HepG2 (cell line): ENCODE results near the gene ANO4. TPM values are rescaled to one million over a fixed set of nuclear protein-coding genes. Genes with fewer than 3 reads are reported as not detected.

ENCODE experiments used
- ATAC-seq: fragments of 200-7000 bp; cut with Tn5 transposase; 3 replicates; pipeline ENCODE4 v1.9.1; 2020; ENCODE audit warnings: mild to moderate bottlenecking, moderate library complexity
- BruUV-seq: library from RNA; stranded (reverse); fragments of 400-500 nt; replicated peaks from 2 replicates; lab custom pipeline; 2021; lab: Mats Ljungman, UMichigan
- CTCF ChIA-PET: fragments of 300-600 bp; formaldehyde crosslinking; extraction: SDS; loops from one replicate; lab custom pipeline; 2021; ENCODE audit warnings: low total read pairs, inconsistent platforms, low intra/inter-chr PET ratio; lab: Yijun Ruan, JAX
- POLR2A ChIA-PET: fragments of 350-600 bp; sonication (Branson Sonifier 250); formaldehyde crosslinking; loops from one replicate; lab custom pipeline; 2020; ENCODE audit warnings: antibody characterized with exemption, inconsistent platforms; lab: Yijun Ruan, JAX
- DNase-seq: peaks from one replicate; pipeline ENCODE4 v3.0.0-alpha.2; 2015; ENCODE audit warnings: low spot score
- FAIRE-seq: peaks from 3 replicates; lab custom pipeline; 2011; peaks lifted over from hg19 to GRCh38; lab: Jason Lieb, UNC
- H2AFZ ChIP-seq: one replicate; pipeline ENCODE4 v1.6.1; 2011; ENCODE audit warnings: low read length, inconsistent platforms
- H3K27ac ChIP-seq: fragments of 300-600 bp; 3 replicates; pipeline ENCODE4 v1.8.0; 2011; ENCODE audit warnings: mixed run types, mild to moderate bottlenecking, mixed read lengths, low read length, inconsistent platforms; ENCODE audit not compliant: insufficient read depth; ENCODE audit errors: extremely low read length
- H3K27me3 ChIP-seq, 2 experiments: fragments of 200-600 bp in 1 of 2; 2 replicates in 1 of 2; 3 replicates in 1 of 2; pipeline versions ENCODE4 v1.6.0 to v1.8.0; 2011; ENCODE audit warnings: low read length in 2 of 2, mild to moderate bottlenecking in 2 of 2, moderate library complexity in 2 of 2, inconsistent platforms in 1 of 2; ENCODE audit not compliant: insufficient read depth in 2 of 2, control insufficient read depth in 1 of 2
- H3K36me3 ChIP-seq, 2 experiments: fragments of 200-600 bp in 1 of 2; replicated peaks in 1 of 2; 2 replicates in 1 of 2; 3 replicates in 1 of 2; pipeline versions ENCODE4 v1.5.1 to v1.8.0; 2011; ENCODE audit warnings: low read length in 2 of 2, inconsistent platforms in 1 of 2; ENCODE audit not compliant: insufficient read depth in 2 of 2, control insufficient read depth in 1 of 2
- H3K4me1 ChIP-seq: 2 replicates; pipeline ENCODE4 v1.5.1; 2012; ENCODE audit warnings: low read length, inconsistent platforms; ENCODE audit not compliant: insufficient read depth
- H3K4me2 ChIP-seq: 2 replicates; pipeline ENCODE4 v1.6.0; 2011; ENCODE audit warnings: low read depth, low read length, inconsistent platforms
- H3K4me3 ChIP-seq, 3 experiments: fragments of 200-600 bp in 1 of 3; sonication (generic), shearing (Covaris generic) in 1 of 3; replicated peaks in 1 of 3; 2 replicates each; pipeline ENCODE4 v1.5.1; 2011 to 2016; ENCODE audit warnings: low read length in 3 of 3, inconsistent platforms in 2 of 3, low read depth in 2 of 3, mild to moderate bottlenecking in 2 of 3, control low read depth in 1 of 3, mixed read lengths in 1 of 3; ENCODE audit not compliant: insufficient read depth in 1 of 3
- H3K79me2 ChIP-seq: one replicate; pipeline ENCODE4 v1.6.1; 2011; ENCODE audit warnings: low read length, inconsistent platforms; ENCODE audit not compliant: insufficient read depth
- H3K9ac ChIP-seq: 2 replicates; pipeline ENCODE4 v1.6.0; 2011; ENCODE audit warnings: mild to moderate bottlenecking, low read depth, low read length, inconsistent platforms; ENCODE audit not compliant: insufficient read depth
- H3K9me3 ChIP-seq: 2 replicates; pipeline ENCODE4 v1.5.1; 2012; ENCODE audit warnings: mild to moderate bottlenecking, low read length
- H4K20me1 ChIP-seq: 2 replicates; pipeline ENCODE4 v1.6.0; 2011; ENCODE audit warnings: inconsistent platforms, mild to moderate bottlenecking, low read length, moderate library complexity; ENCODE audit not compliant: insufficient read depth
- AGO1 ChIP-seq: fragments of 200-400 bp; formaldehyde crosslinking; IDR thresholded peaks from 2 replicates; pipeline ENCODE4 v1.6.1; 2017; ENCODE audit warnings: mild to moderate bottlenecking, low read depth, low read length, moderate library complexity; ENCODE audit not compliant: poor library complexity, severe bottlenecking
- CCAR2 ChIP-seq: fragments of 200-400 bp; formaldehyde crosslinking; optimal IDR thresholded peaks from 2 replicates; pipeline ENCODE3; 2018; ENCODE audit warnings: low read depth, mild to moderate bottlenecking, low read length, moderate library complexity
- CHCHD3 ChIP-seq: sonication (generic); formaldehyde crosslinking; IDR thresholded peaks from 2 replicates; pipeline ENCODE4 v1.8.0; 2022; ENCODE audit warnings: mild to moderate bottlenecking, missing genetic modification reagents, moderate library complexity
- HNRNPUL1 ChIP-seq: fragments of 200-400 bp; formaldehyde crosslinking; IDR thresholded peaks from 2 replicates; pipeline ENCODE4 v1.6.1; 2017; ENCODE audit warnings: low read depth, mild to moderate bottlenecking, low read length, moderate library complexity
- IRX3 ChIP-seq: sonication (generic); formaldehyde crosslinking; IDR thresholded peaks from 2 replicates; pipeline ENCODE4 v1.8.1; 2023; ENCODE audit warnings: mild to moderate bottlenecking, low read depth, missing genetic modification reagents, borderline replicate concordance
- KLF12 ChIP-seq: sonication (generic); formaldehyde crosslinking; IDR thresholded peaks from 2 replicates; pipeline ENCODE4 v1.4.0; 2020; ENCODE audit warnings: missing genetic modification reagents, borderline replicate concordance
- MXD4 ChIP-seq: IDR thresholded peaks from 2 replicates; pipeline ENCODE4 v1.6.1; 2016; ENCODE audit warnings: mild to moderate bottlenecking, missing biosample characterization, missing genetic modification reagents
- MYC ChIP-seq: sonication (generic); formaldehyde crosslinking; IDR thresholded peaks from 2 replicates; pipeline ENCODE4 v1.9.0; 2021; ENCODE audit warnings: missing genetic modification reagents, borderline replicate concordance
- NR2F1 ChIP-seq, 2 experiments: fragments of 450-650 bp in 1 of 2; formaldehyde crosslinking in 1 of 2; IDR thresholded peaks; 2 replicates each; pipeline versions ENCODE4 v1.5.0 to v1.6.1; 2016 to 2020; ENCODE audit warnings: mild to moderate bottlenecking in 1 of 2, missing compliant biosample characterization in 1 of 2, missing genetic modification reagents in 1 of 2, moderate library complexity in 1 of 2
- PTBP1 ChIP-seq: fragments of 200-400 bp; formaldehyde crosslinking; IDR thresholded peaks from 2 replicates; pipeline ENCODE4 v1.6.1; 2018; ENCODE audit warnings: low read length, low read depth; ENCODE audit not compliant: poor library complexity, severe bottlenecking
- ZNF549 ChIP-seq: sonication (generic); formaldehyde crosslinking; IDR thresholded peaks from 2 replicates; pipeline ENCODE4 v1.5.0; 2020; ENCODE audit warnings: missing genetic modification reagents
- ZNF614 ChIP-seq: IDR thresholded peaks from 2 replicates; pipeline ENCODE4 v1.6.1; 2018; ENCODE audit warnings: missing biosample characterization, missing genetic modification reagents, inconsistent platforms, borderline replicate concordance
- ZNF660 ChIP-seq: sonication (generic); formaldehyde crosslinking; IDR thresholded peaks from 2 replicates; pipeline ENCODE4 v1.5.1; 2020; ENCODE audit warnings: mild to moderate bottlenecking, low read depth, missing genetic modification reagents, borderline replicate concordance
- ZNF670 ChIP-seq: sonication (generic); formaldehyde crosslinking; IDR thresholded peaks from 2 replicates; pipeline ENCODE4 v1.8.0; 2022; ENCODE audit warnings: mild to moderate bottlenecking, missing genetic modification reagents, borderline replicate concordance
- WGBS: methylation state at CpG from one replicate; pipeline ENCODE4 v1.1.6; 2017; ENCODE audit warnings: low lambda C conversion rate; 5-methylcytosine and 5-hydroxymethylcytosine counted together
- in situ Hi-C: cut with HindIII; loops from 2 replicates; pipeline ENCODE4 v1.10.0; 2017; ENCODE audit warnings: low pct_unique_long_range_greater_than_20kb; ENCODE audit not compliant: extremely low pct_ligation_motif_present
- intact Hi-C: fragments of 100-400 bp; cut with micrococcal nuclease; formaldehyde crosslinking; loops from one replicate; pipeline ENCODE4 v1.10.0; 2022; ENCODE audit not compliant: unreplicated experiment
- polyA plus RNA-seq, 8 experiments: library from polyadenylated mRNA; depleted of rRNA in 3 of 8; stranded (reverse) in 7 of 8; unstranded in 1 of 8; fragments of >200 nt; fragmentation: Illumina TruSeq in 4 of 8; extraction: Trizol in 4 of 8; gene quantifications; 2 replicates each; pipeline versions ENCODE4 v1.2.1 to v1.2.3, GENCODE V29; 2011 to 2016; ENCODE audit warnings: low read depth in 4 of 8, missing spikeins in 1 of 8, mixed read lengths in 1 of 8; ENCODE audit not compliant: insufficient read depth in 1 of 8
- total RNA-seq, 5 experiments: library from RNA; depleted of rRNA; stranded (reverse); fragments of >200 nt; fragmentation: Illumina TruSeq; extraction: Trizol; gene quantifications; 2 replicates each; pipeline ENCODE4 v1.2.3, GENCODE V29; 2016; ENCODE audit warnings: low read depth in 1 of 5
- TF ChIP-seq, protein P1 (sequence below): sonication (generic); formaldehyde crosslinking; IDR thresholded peaks from 2 replicates; pipeline ENCODE4 v1.5.1; 2020; ENCODE audit warnings: missing genetic modification reagents, mild to moderate bottlenecking, borderline replicate concordance
- TF ChIP-seq, protein P2 (sequence below): sonication (generic); formaldehyde crosslinking; IDR thresholded peaks from 2 replicates; pipeline ENCODE4 v1.5.0; 2020; ENCODE audit warnings: missing genetic modification reagents

The ANO4 gene
- total and polyA plus RNA-seq, 2 of the 13 experiments (the other 11 are each of a cell fraction or from before 2014, with no cell fraction given): not detected

DNA sequence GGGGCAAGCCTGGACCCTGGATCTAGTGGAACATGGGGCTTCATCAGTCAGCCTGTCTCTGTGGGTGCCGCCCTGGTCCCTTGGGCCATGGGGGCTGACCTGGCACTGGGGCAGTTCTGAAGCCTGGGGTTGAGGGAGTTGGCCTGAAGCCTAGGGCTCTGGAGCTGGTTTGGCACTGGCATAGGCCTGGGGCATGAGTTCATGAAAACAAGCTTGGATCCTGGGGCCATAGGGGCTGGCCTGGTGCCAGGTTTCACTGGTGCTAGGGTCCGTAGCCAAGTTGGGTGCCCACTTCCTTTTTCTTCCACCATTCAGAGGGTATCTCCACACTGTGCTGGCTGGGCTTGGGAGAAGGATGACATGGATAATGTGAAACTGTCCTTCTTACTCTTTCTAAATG lies 26.6 kb upstream of the ANO4 start:
- DNase-seq (no peak), FAIRE-seq (no peak)
- ChIA-PET CTCF (no interaction called here), POLR2A (no interaction called here)
- H3K9me3 ChIP-seq: no peaks in the 10 kb centered on the region
- no peaks in the 10 kb centered on the region for H4K20me1 ChIP-seq
- no peaks in the 10 kb centered on the region for H3K36me3 ChIP-seq
- no peaks in the 10 kb centered on the region for H3K4me1 ChIP-seq
- BruUV-seq: no TSS peak
- no peak overlapping the region for H3K27ac ChIP-seq
- H3K27me3 ChIP-seq: no peaks in the 10 kb centered on the region; a peak in 1 of 5 replicates
- H3K4me2 ChIP-seq: no peak overlapping the region
- H3K9ac ChIP-seq: no peak overlapping the region
- intact Hi-C loops: no loop called here
- H2AFZ ChIP-seq: no peak overlapping the region
- in situ Hi-C loops: no loop called here
- no peaks in the 10 kb centered on the region for H3K79me2 ChIP-seq
- 0% methylated on average over 1 of the region's 2 CpGs for WGBS
- TF ChIP-seq ZNF660: no peak
- TF ChIP-seq CHCHD3 (CRISPR knock-in tag): no peak
- no peak for TF ChIP-seq PTBP1
- TF ChIP-seq, all 625 proteins: peak for 0
- H3K4me3 ChIP-seq: no peak overlapping the region
- no peak for ATAC-seq

DNA sequence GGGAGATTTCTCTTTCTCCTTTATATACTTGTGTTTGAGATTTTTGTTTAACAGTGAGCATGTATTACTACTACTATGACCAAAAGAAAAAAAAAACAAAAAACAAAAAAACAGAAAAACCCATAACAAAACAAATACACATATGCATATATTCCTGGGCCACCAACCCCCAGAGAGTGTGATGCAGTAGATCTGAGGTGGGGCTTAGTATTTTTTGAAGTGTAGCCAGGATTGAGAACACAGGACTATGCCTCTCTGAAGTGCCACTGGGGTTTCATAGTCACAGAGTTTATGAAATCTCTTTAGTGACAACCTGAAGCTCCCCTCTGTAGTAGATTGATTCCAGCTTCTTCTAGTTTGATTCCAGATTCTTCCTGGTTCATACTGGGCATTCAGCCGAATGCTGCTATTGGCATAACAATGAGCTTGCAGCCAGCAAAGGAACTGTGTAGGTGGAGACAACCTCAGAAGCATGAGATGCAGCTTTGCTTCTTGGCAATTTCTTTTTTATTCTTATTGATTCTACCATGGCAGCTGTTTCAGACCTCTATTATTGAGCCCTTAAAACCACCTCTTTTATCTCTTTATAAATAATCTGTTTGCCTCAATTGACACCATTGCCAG lies 15.5 kb upstream of the ANO4 start:
- Histone ChIP-seq H3K4me3 (no peak overlapping the region), H3K27me3 (peaks cover 0 to 6% of the 10 kb centered on the region in 2 experiments; a peak in 1 of 5 replicates), H2AFZ (no peak overlapping the region), H3K27ac (no peak overlapping the region), H3K36me3 (no peaks in the 10 kb centered on the region), H3K9ac (no peak overlapping the region), H3K79me2 (no peaks in the 10 kb centered on the region), H4K20me1 (no peaks in the 10 kb centered on the region), H3K4me1 (no peaks in the 10 kb centered on the region), H3K9me3 (no peaks in the 10 kb centered on the region), H3K4me2 (no peak overlapping the region)
- FAIRE-seq (no peak), DNase-seq (no peak), ATAC-seq (no peak)
- intact Hi-C loops (no loop called here), in situ Hi-C loops (no loop called here)
- no TSS peak for BruUV-seq
- POLR2A ChIA-PET: no interaction called here
- WGBS: 6% methylated on average over 1 of the region's 1 CpG
- CTCF ChIA-PET: no interaction called here
- TF ChIP-seq, protein P1, sequence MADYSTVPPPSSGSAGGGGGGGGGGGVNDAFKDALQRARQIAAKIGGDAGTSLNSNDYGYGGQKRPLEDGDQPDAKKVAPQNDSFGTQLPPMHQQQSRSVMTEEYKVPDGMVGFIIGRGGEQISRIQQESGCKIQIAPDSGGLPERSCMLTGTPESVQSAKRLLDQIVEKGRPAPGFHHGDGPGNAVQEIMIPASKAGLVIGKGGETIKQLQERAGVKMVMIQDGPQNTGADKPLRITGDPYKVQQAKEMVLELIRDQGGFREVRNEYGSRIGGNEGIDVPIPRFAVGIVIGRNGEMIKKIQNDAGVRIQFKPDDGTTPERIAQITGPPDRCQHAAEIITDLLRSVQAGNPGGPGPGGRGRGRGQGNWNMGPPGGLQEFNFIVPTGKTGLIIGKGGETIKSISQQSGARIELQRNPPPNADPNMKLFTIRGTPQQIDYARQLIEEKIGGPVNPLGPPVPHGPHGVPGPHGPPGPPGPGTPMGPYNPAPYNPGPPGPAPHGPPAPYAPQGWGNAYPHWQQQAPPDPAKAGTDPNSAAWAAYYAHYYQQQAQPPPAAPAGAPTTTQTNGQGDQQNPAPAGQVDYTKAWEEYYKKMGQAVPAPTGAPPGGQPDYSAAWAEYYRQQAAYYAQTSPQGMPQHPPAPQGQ (CRISPR knock-in tag): no peak
- TF ChIP-seq AGO1 (no peak), ZNF670 (CRISPR knock-in tag) (no peak), NR2F1 (CRISPR knock-in tag; IDR thresholded peaks at IDR 0.05) (no peak), ZNF549 (CRISPR knock-in tag) (no peak), CCAR2 (no peak), MYC (CRISPR knock-in tag) (no peak), KLF12 (CRISPR knock-in tag) (no peak), MXD4 (CRISPR knock-in tag) (no peak), ZNF614 (CRISPR knock-in tag) (no peak), HNRNPUL1 (no peak), IRX3 (no peak)
- TF ChIP-seq, protein P2, sequence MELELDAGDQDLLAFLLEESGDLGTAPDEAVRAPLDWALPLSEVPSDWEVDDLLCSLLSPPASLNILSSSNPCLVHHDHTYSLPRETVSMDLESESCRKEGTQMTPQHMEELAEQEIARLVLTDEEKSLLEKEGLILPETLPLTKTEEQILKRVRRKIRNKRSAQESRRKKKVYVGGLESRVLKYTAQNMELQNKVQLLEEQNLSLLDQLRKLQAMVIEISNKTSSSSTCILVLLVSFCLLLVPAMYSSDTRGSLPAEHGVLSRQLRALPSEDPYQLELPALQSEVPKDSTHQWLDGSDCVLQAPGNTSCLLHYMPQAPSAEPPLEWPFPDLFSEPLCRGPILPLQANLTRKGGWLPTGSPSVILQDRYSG (CRISPR knock-in tag): no peak
